Measurements from ENCODE around the gene FKTN.

- TF ChIP-seq CTCF (IDR thresholded peaks at IDR 0.05): no peak
- no peak for TF ChIP-seq ZFX (IDR thresholded peaks at IDR 0.05; ENCODE audit: borderline replicate concordance)
These were observed 93.9 kb downstream of the FKTN start for GRCh38 chr9:105651806-105652205.

All from 22Rv1 (cell line).